MM.1S (cell line): Measurements from ENCODE around the gene DHX9.
A peak's percentile ranks its signal among the peaks of the same experiment; 100 is the strongest.

Experiments used
- DNase-seq: peaks from one replicate; pipeline ENCODE4 v3.0.0-alpha.2; 2015
- H2AFZ ChIP-seq: fragments of 300-600 bp; sonication (generic); 2 replicates; pipeline ENCODE4 v1.6.0; 2016; ENCODE audit warnings: antibody characterized with exemption, low read length
- H3F3A ChIP-seq: fragments of 300-600 bp; sonication (generic); 2 replicates; pipeline ENCODE4 v1.6.1; 2016; ENCODE audit warnings: mild to moderate bottlenecking, antibody characterized with exemption, low read length, moderate library complexity, mixed read lengths; ENCODE audit not compliant: insufficient read depth
- H3K27ac ChIP-seq: fragments of 300-600 bp; sonication (generic); 2 replicates; pipeline ENCODE4 v1.5.1; 2016; ENCODE audit warnings: mild to moderate bottlenecking, low read length
- H3K27me3 ChIP-seq: fragments of 300-600 bp; sonication (generic); replicated peaks from 2 replicates; pipeline ENCODE4 v1.6.0; 2016; ENCODE audit warnings: low read length; ENCODE audit not compliant: insufficient read depth
- H3K36me3 ChIP-seq: fragments of 300-600 bp; sonication (generic); replicated peaks from 2 replicates; pipeline ENCODE4 v1.6.1; 2016; ENCODE audit warnings: mild to moderate bottlenecking, low read length, mixed read lengths; ENCODE audit not compliant: insufficient read depth
- H3K4me1 ChIP-seq: fragments of 300-600 bp; sonication (generic); 2 replicates; pipeline ENCODE4 v1.6.1; 2016; ENCODE audit warnings: low read length, mixed read lengths
- H3K4me2 ChIP-seq: fragments of 300-600 bp; sonication (generic); 2 replicates; pipeline ENCODE4 v1.6.0; 2016; ENCODE audit warnings: low read depth, low read length
- H3K4me3 ChIP-seq: fragments of 300-600 bp; sonication (generic); 2 replicates; pipeline ENCODE4 v1.5.1; 2016; ENCODE audit warnings: low read length, mixed read lengths
- H3K79me2 ChIP-seq: fragments of 300-600 bp; sonication (generic); 2 replicates; pipeline ENCODE4 v1.6.1; 2016; ENCODE audit warnings: mixed run types, low read length, mixed read lengths
- H3K9ac ChIP-seq: fragments of 300-600 bp; sonication (generic); 2 replicates; pipeline ENCODE4 v1.6.1; 2016; ENCODE audit warnings: low read length, mixed read lengths
- H3K9me2 ChIP-seq: fragments of 300-600 bp; sonication (generic); replicated peaks from 2 replicates; pipeline ENCODE4 v1.6.1; 2016; ENCODE audit warnings: mild to moderate bottlenecking, low read length, mixed read lengths; ENCODE audit not compliant: insufficient read depth
- H3K9me3 ChIP-seq: fragments of 300-600 bp; sonication (generic); replicated peaks from 2 replicates; pipeline ENCODE4 v1.6.1; 2016; ENCODE audit warnings: mild to moderate bottlenecking, low read length, mixed read lengths; ENCODE audit not compliant: insufficient read depth
- H4K20me1 ChIP-seq: fragments of 300-600 bp; sonication (generic); 2 replicates; pipeline ENCODE4 v1.6.1; 2016; ENCODE audit warnings: mild to moderate bottlenecking, low read length, moderate library complexity, mixed read lengths; ENCODE audit not compliant: insufficient read depth
- EZH2 ChIP-seq: fragments of 300-600 bp; sonication (generic); optimal IDR thresholded peaks from 2 replicates; pipeline ENCODE3; 2017; ENCODE audit warnings: low read depth, mild to moderate bottlenecking, antibody characterized with exemption, low read length, mixed read lengths
- EZH2phosphoT487 ChIP-seq: fragments of 300-600 bp; sonication (generic); IDR thresholded peaks from 2 replicates; pipeline ENCODE4 v1.6.1; 2018; ENCODE audit warnings: antibody characterized with exemption, low read length
- TF ChIP-seq, protein P1 (sequence below): fragments of 300-600 bp; sonication (generic); IDR thresholded peaks from 2 replicates; pipeline ENCODE4 v1.5.1; 2016; ENCODE audit warnings: antibody characterized with exemption, low read length, mixed read lengths

Gene DHX9

DNA sequence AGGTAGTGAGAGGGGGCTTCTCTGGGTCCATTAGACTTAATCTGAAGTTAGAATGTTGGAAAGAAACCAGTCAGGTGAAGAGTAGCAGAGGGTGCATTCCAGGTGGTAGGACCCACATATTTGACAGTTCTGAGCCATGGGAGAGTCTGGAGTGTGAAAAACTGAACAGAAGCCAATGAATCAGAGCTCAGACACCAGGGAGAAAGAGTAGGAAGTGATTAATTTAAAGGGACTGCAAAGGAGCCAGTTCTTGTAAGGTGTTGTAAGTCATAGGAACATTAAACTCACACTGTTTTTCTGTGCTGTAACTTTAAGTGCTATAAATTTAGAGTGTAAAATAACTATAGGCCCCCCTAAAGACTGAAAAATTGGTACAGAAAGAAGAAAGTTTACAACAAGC is 5.9 kb upstream of the DHX9 start:
- no peaks in the 10 kb centered on the region for H3K9me2 ChIP-seq
- no peak overlapping the region for H3K9ac ChIP-seq
- H3K27me3 ChIP-seq, result peaks cover 27% of the 10 kb centered on the region
- H3K79me2 ChIP-seq, result no peaks in the 10 kb centered on the region
- H3K4me2 ChIP-seq, result no peak overlapping the region
- H4K20me1 ChIP-seq, result no peaks in the 10 kb centered on the region
- no peaks in the 10 kb centered on the region for H3K9me3 ChIP-seq
- H2AFZ ChIP-seq, result no peak overlapping the region
- no peak for DNase-seq
- peaks cover 14% of the 10 kb centered on the region for H3K4me1 ChIP-seq
- TF ChIP-seq EZH2, result no peak
- no peak for TF ChIP-seq EZH2phosphoT487
- H3K27ac ChIP-seq, result no peak overlapping the region
- H3F3A ChIP-seq, result peaks cover 19% of the 10 kb centered on the region
- no peaks in the 10 kb centered on the region for H3K36me3 ChIP-seq
- H3K4me3 ChIP-seq, result no peak overlapping the region

DNA sequence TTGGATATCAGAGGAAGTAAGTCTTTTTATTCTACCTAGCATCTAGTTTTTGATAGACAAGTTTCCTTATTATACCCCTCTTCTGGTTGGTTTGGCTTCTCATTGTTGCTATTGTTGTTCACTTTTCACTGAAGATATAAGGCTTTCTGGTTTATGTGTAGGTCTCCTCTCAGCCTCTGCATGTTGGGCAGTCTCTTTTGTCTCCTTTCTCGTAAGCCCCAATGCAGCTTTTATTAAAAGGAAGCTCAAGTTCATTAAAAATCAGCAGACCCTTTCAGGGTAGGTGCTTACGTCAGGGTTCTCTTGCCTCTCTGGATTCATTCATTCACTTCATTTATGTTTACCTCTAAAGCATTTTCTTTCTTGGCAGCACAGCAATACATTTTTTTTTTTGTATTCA is 4.8 kb upstream of the DHX9 start:
- H3K4me3 ChIP-seq, result no peak overlapping the region
- no peaks in the 10 kb centered on the region for H3K36me3 ChIP-seq
- peaks cover 19% of the 10 kb centered on the region; the same call in 1 of the 2 replicates for H3K27me3 ChIP-seq
- H3K79me2 ChIP-seq, result no peaks in the 10 kb centered on the region
- TF ChIP-seq, protein P1, sequence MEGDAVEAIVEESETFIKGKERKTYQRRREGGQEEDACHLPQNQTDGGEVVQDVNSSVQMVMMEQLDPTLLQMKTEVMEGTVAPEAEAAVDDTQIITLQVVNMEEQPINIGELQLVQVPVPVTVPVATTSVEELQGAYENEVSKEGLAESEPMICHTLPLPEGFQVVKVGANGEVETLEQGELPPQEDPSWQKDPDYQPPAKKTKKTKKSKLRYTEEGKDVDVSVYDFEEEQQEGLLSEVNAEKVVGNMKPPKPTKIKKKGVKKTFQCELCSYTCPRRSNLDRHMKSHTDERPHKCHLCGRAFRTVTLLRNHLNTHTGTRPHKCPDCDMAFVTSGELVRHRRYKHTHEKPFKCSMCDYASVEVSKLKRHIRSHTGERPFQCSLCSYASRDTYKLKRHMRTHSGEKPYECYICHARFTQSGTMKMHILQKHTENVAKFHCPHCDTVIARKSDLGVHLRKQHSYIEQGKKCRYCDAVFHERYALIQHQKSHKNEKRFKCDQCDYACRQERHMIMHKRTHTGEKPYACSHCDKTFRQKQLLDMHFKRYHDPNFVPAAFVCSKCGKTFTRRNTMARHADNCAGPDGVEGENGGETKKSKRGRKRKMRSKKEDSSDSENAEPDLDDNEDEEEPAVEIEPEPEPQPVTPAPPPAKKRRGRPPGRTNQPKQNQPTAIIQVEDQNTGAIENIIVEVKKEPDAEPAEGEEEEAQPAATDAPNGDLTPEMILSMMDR, result no peak
- no peak for TF ChIP-seq EZH2phosphoT487
- TF ChIP-seq EZH2, result no peak
- no peaks in the 10 kb centered on the region for H3K9me2 ChIP-seq
- H4K20me1 ChIP-seq, result no peaks in the 10 kb centered on the region
- peaks cover 8% of the 10 kb centered on the region; the same call in 1 of the 2 replicates for H3K4me1 ChIP-seq
- no peaks in the 10 kb centered on the region for H3K9me3 ChIP-seq
- H3K9ac ChIP-seq, result no peak overlapping the region
- H2AFZ ChIP-seq, result no peak overlapping the region
- no peak for DNase-seq
- H3F3A ChIP-seq, result peaks cover 18% of the 10 kb centered on the region
- H3K4me2 ChIP-seq, result no peak overlapping the region
- H3K27ac ChIP-seq, result no peak overlapping the region

DNA sequence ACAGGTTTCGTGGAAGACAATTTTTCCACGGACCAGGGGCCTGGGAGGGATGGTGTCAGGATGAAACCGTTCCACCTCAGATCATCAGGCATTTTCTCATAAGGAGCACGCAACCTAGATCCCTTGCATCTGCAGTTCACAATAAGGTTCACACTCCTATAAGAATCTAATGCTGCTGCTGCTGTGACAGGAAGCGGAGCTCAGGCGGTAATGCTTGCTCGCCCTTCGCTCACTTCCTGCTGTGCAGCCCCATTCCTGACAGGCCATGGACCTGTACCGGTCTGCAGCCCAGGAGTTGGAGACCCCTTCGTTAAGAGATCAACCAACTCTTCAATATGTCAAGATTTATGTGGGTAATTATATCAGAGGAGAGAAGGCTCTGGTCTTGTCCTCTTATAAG is 3.3 kb upstream of the DHX9 start:
- TF ChIP-seq, protein P1, result no peak
- TF ChIP-seq EZH2phosphoT487, result no peak
- TF ChIP-seq EZH2, result no peak
- DNase-seq, result no peak
- H3K9me3 ChIP-seq, result no peaks in the 10 kb centered on the region
- peaks cover 17% of the 10 kb centered on the region for H3F3A ChIP-seq
- H4K20me1 ChIP-seq, result peaks cover 8% of the 10 kb centered on the region
- H3K27ac ChIP-seq, result no peak overlapping the region
- H2AFZ ChIP-seq, result no peak overlapping the region
- peaks cover 10% of the 10 kb centered on the region; the same call in 1 of the 2 replicates for H3K27me3 ChIP-seq
- no peak overlapping the region for H3K9ac ChIP-seq
- peaks cover 4% of the 10 kb centered on the region for H3K4me1 ChIP-seq
- H3K9me2 ChIP-seq, result no peaks in the 10 kb centered on the region
- H3K4me3 ChIP-seq, result no peak overlapping the region
- no peak overlapping the region for H3K4me2 ChIP-seq
- H3K79me2 ChIP-seq, result peaks cover 13% of the 10 kb centered on the region
- H3K36me3 ChIP-seq, result no peaks in the 10 kb centered on the region

DNA sequence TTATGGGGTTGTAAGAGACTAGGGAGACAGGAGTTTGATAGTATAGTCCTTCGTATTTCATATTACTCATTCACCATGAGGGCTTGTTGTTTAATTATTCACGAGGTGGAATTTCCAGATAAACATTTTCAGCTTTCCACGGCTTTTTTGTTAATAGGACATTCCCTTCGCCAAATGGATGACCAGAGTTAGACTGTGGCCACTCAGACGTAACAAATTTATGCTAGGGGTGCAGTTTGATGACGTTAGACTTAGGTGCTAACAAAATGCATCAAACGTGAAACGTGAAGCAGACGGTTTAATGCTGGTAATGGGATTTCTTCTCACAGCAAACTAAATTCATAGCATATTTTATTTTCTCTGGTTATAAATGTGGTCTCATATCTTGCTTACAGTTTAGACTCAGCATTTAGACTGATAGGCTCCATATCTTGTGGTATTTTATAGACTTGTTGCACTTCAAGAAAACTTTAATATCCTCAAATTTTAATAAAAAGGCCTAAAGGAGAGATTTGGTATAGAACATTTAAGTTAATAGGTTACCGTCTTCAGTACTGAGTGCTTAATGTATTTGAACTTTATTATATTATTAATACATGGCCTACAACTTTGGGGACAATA is 2.3 kb downstream of the DHX9 start:
- Histone ChIP-seq H2AFZ (no peak overlapping the region), H3K27ac (no peak overlapping the region), H3K36me3 (peaks cover 28% of the 10 kb centered on the region), H3K9me3 (no peaks in the 10 kb centered on the region), H3K4me3 (no peak overlapping the region), H4K20me1 (peaks cover 62% of the 10 kb centered on the region), H3K9me2 (no peaks in the 10 kb centered on the region), H3K4me1 (peaks cover 5% of the 10 kb centered on the region), H3K27me3 (no peaks in the 10 kb centered on the region), H3K4me2 (peak overlapping the region; percentile 24; the same call in 1 of the 2 replicates), H3K79me2 (peaks cover 70% of the 10 kb centered on the region), H3F3A (peaks cover 21% of the 10 kb centered on the region), H3K9ac (no peak overlapping the region)
- DNase-seq, result no peak
- TF ChIP-seq, protein P1, result no peak
- TF ChIP-seq EZH2 (no peak), EZH2phosphoT487 (no peak)
